ENCODE results near the gene TIMM13.
"Not testable (repeated sequence)": the region's sequence is repeated elsewhere in the genome, so short reads cannot be mapped to it uniquely, and the experiment has no call there.

The TIMM13 gene

GRCh38 chr19:2399582-2399981 is 27.8 kb downstream of the TIMM13 start:
- H3K9ac ChIP-seq (ENCODE audit: insufficient read length): no peak overlapping the region
- no peak overlapping the region for H3K4me3 ChIP-seq
- DNase-seq (ENCODE audit: low read depth, low spot score): no peak
- H3K27ac ChIP-seq: no peak overlapping the region
- TF ChIP-seq POLR2AphosphoS5 (IDR thresholded peaks at IDR 0.05; ENCODE audit: borderline replicate concordance, low read depth, low read length) (no peak), EZH2 (IDR thresholded peaks at IDR 0.05) (no peak), FOXP2 (optimal IDR thresholded peaks at IDR 0.05; ENCODE audit: control extremely low read depth, extremely low read length, insufficient read depth) (no peak)
- no peaks in the 10 kb centered on the region for H3K9me3 ChIP-seq (ENCODE audit: low read depth, low read length)
- H3K36me3 ChIP-seq (ENCODE audit: insufficient read depth, low read length): no peaks in the 10 kb centered on the region

GRCh38 chr19:2398735-2399305 is 28.6 kb downstream of the TIMM13 start:
- Histone ChIP-seq H3K4me3 (no peak overlapping the region), H3K27ac (no peak overlapping the region), H3K9me3 (ENCODE audit: low read depth, low read length) (no peaks in the 10 kb centered on the region), H3K9ac (ENCODE audit: insufficient read length) (no peak overlapping the region), H3K36me3 (ENCODE audit: insufficient read depth, low read length) (no peaks in the 10 kb centered on the region)
- TF ChIP-seq EZH2 (IDR thresholded peaks at IDR 0.05) (no peak), FOXP2 (optimal IDR thresholded peaks at IDR 0.05; ENCODE audit: control extremely low read depth, extremely low read length, insufficient read depth) (no peak), POLR2AphosphoS5 (IDR thresholded peaks at IDR 0.05; ENCODE audit: borderline replicate concordance, low read depth, low read length) (no peak)
- no peak for DNase-seq (ENCODE audit: low read depth, low spot score)

- not testable (repeated sequence) for DNase-seq (ENCODE audit: low read depth, low spot score); H3K27ac ChIP-seq; H3K9ac ChIP-seq (ENCODE audit: insufficient read length); H3K36me3 ChIP-seq (ENCODE audit: insufficient read depth, low read length); H3K9me3 ChIP-seq (ENCODE audit: low read depth, low read length); H3K4me3 ChIP-seq
These were observed 30.2 kb downstream of the TIMM13 start for GRCh38 chr19:2397173-2397572.

- H3K27ac ChIP-seq; DNase-seq (ENCODE audit: low read depth, low spot score); H3K9me3 ChIP-seq (ENCODE audit: low read depth, low read length); H3K4me3 ChIP-seq; H3K36me3 ChIP-seq (ENCODE audit: insufficient read depth, low read length); H3K9ac ChIP-seq (ENCODE audit: insufficient read length): not testable (repeated sequence)
These were observed 32.0 kb downstream of the TIMM13 start for GRCh38 chr19:2395293-2395829.

DNA sequence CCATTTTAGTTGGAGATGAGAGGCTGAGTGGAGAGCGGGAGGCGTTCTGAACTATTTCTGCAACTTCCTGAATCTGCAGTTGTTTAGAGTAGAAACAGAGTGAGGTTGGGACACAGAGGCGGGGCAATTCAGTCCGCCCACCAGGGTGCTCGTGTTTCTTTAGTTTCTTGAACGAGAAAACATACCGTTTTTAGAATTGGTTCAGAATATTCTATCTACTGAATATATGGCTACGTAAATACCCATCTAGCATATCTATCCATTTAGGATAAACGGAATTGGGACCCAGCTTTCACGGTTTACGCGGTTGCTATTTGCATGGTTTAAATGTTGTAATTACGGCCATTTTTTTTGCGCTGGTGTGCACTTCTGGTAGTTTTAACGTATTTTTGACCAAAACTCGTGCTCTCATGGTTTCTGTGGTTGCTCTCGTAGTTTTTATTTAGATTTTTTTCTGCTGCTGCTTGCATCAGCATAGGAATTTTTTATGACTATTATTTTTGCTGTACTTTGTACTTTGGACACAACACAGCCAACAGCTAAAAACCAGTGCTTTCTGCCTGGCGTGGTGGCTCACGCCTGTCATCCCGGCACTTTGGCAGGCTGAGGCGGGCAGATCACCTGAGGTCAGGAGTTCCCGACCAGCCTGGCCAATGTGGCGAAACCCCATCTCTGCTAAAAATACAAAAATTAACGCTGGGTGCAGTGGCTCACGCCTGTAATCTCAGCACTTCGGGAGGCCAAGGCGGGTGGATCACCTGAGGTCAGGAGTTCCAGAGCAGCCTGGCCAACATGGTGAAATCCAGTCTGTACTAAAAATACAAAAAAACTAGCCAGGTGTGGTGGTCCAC is 32.7 kb downstream of the TIMM13 start:
- TF ChIP-seq POLR2AphosphoS5 (IDR thresholded peaks at IDR 0.05; ENCODE audit: borderline replicate concordance, low read depth, low read length): no peak
- no peak for TF ChIP-seq EZH2 (IDR thresholded peaks at IDR 0.05)
- no peak for TF ChIP-seq FOXP2 (optimal IDR thresholded peaks at IDR 0.05; ENCODE audit: control extremely low read depth, extremely low read length, insufficient read depth)
- H3K4me3 ChIP-seq: peak overlapping the region; percentile 62
- H3K36me3 ChIP-seq (ENCODE audit: insufficient read depth, low read length): no peaks in the 10 kb centered on the region
- H3K9me3 ChIP-seq (ENCODE audit: low read depth, low read length): no peaks in the 10 kb centered on the region
- peak overlapping the region; percentile 61 for H3K9ac ChIP-seq (ENCODE audit: insufficient read length)
- DNase-seq (ENCODE audit: low read depth, low spot score): no peak
- peak overlapping the region; percentile 87 for H3K27ac ChIP-seq

DNA sequence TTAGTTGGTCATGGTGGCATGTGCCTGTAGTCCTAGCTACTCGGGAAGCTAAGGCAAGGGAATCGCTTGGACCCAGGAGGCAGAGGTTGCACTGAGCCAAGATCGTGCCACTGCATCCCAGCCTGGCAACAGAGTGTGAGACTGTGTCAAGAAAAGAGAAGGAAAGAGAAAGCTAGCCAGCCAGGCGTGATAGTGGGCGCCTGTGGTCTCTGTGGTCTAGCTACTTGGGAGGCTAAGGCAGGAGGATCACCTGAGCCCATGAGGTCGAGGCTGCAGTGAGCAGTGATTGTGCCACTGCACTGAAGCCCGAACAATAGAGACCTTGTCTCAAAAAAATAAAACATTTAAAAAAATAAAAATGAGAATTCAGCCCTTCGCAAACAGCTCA is 33.3 kb downstream of the TIMM13 start:
- no peak overlapping the region for H3K9ac ChIP-seq (ENCODE audit: insufficient read length)
- no peak overlapping the region for H3K4me3 ChIP-seq
- no peaks in the 10 kb centered on the region for H3K36me3 ChIP-seq (ENCODE audit: insufficient read depth, low read length)
- no peaks in the 10 kb centered on the region for H3K9me3 ChIP-seq (ENCODE audit: low read depth, low read length)
- no peak for DNase-seq (ENCODE audit: low read depth, low spot score)
- no peak for TF ChIP-seq EZH2 (IDR thresholded peaks at IDR 0.05)
- no peak for TF ChIP-seq FOXP2 (optimal IDR thresholded peaks at IDR 0.05; ENCODE audit: control extremely low read depth, extremely low read length, insufficient read depth)
- no peak for TF ChIP-seq POLR2AphosphoS5 (IDR thresholded peaks at IDR 0.05; ENCODE audit: borderline replicate concordance, low read depth, low read length)
- H3K27ac ChIP-seq: peak overlapping the region; percentile 87; the same call in 1 of the 2 replicates

- not testable (repeated sequence) for H3K4me3 ChIP-seq; H3K9me3 ChIP-seq (ENCODE audit: low read depth, low read length); DNase-seq (ENCODE audit: low read depth, low spot score); H3K36me3 ChIP-seq (ENCODE audit: insufficient read depth, low read length); H3K9ac ChIP-seq (ENCODE audit: insufficient read length); H3K27ac ChIP-seq
These were observed 34.5 kb downstream of the TIMM13 start for GRCh38 chr19:2392899-2393298.

DNA sequence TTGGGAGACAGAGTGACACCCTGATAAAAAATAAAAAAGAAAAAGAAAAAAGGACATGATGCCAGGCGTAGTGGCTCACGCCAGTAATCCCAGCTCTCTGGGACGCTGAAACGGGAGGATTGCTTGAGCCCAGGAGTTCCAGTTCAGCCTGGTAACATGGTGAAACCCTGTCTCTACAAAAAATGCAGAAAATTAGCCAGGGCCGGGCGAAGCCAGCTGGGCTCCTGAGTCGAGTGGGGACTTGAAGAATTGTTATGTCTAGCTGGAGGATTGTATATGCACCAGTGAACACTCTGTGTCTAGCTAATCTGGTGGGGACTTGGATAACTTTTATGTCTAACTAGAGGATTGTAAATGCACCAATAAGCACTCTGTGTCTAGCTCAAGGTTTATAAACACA is 35.0 kb downstream of the TIMM13 start:
- no peak overlapping the region for H3K27ac ChIP-seq
- TF ChIP-seq FOXP2 (optimal IDR thresholded peaks at IDR 0.05; ENCODE audit: control extremely low read depth, extremely low read length, insufficient read depth): no peak
- TF ChIP-seq POLR2AphosphoS5 (IDR thresholded peaks at IDR 0.05; ENCODE audit: borderline replicate concordance, low read depth, low read length): no peak
- TF ChIP-seq EZH2 (IDR thresholded peaks at IDR 0.05): no peak
- no peak overlapping the region for H3K9ac ChIP-seq (ENCODE audit: insufficient read length)
- no peaks in the 10 kb centered on the region for H3K9me3 ChIP-seq (ENCODE audit: low read depth, low read length)
- no peak for DNase-seq (ENCODE audit: low read depth, low spot score)
- no peak overlapping the region for H3K4me3 ChIP-seq
- no peaks in the 10 kb centered on the region for H3K36me3 ChIP-seq (ENCODE audit: insufficient read depth, low read length)
